ENCODE data around the gene SLC2A1. TPM values are rescaled to one million over a fixed set of nuclear protein-coding genes. Genes with fewer than 3 reads are reported as not detected.

The SLC2A1 gene
- total RNA-seq, 2 experiments from 2014 or later = 158 to 162 TPM

GRCh38 chr1:42876009-42876408 lies 82.7 kb downstream of the SLC2A1 start:
- TF ChIP-seq CTCF (IDR thresholded peaks at IDR 0.05) = no peak
- intact Hi-C loops (cut with micrococcal nuclease) = no loop called here
- ChIA-PET CTCF (interaction anchor here (1.6 kb wide), 1 partner anchor 198 kb away, joined by 3 read pairs; no protein-coding TSS in a partner anchor), POLR2A (no interaction called here)
- no peak overlapping the region for H3K4me3 Mint-ChIP-seq
- H3K27me3 Mint-ChIP-seq = no peaks in the 10 kb centered on the region
- DNase-seq = no peak
- H3K36me3 Mint-ChIP-seq (ENCODE audit: low read depth) = peaks cover 1% of the 10 kb centered on the region
- no peak for ATAC-seq
- H3K9me3 Mint-ChIP-seq = peaks cover 5% of the 10 kb centered on the region
- H3K27ac Mint-ChIP-seq = no peak overlapping the region
- H3K4me1 Mint-ChIP-seq (ENCODE audit: low read depth) = no peaks in the 10 kb centered on the region

Other genes with a start within 250 kb of the SLC2A1 start
- not detected for gene CLDN19, start 218.6 kb downstream of the SLC2A1 start, total RNA-seq
- gene P3H1, start 191.8 kb downstream of the SLC2A1 start, total RNA-seq = 10 to 100 TPM; 34.7 to 34.8 TPM
- 1 to 10 TPM; 4.7 to 5.2 TPM for gene C1orf50, start 191.6 kb downstream of the SLC2A1 start, total RNA-seq
- gene TMEM269, start 173.9 kb downstream of the SLC2A1 start, total RNA-seq = under 1 TPM; 0.22 to 0.32 TPM
- gene ERMAP, start 141.7 kb downstream of the SLC2A1 start, total RNA-seq = 1 to 10 TPM; 3.9 to 4.4 TPM
- 10 to 100 TPM; 12.2 to 14.3 TPM for gene SVBP, start 141.5 kb downstream of the SLC2A1 start, total RNA-seq
- gene ZNF691, start 112.3 kb downstream of the SLC2A1 start, total RNA-seq = 1 to 10 TPM; 6.9 to 7.5 TPM
- 100 to 1,000 TPM; 115 TPM for gene EBNA1BP2, start 213.4 kb upstream of the SLC2A1 start, total RNA-seq
- gene CFAP57, start 213.5 kb upstream of the SLC2A1 start, total RNA-seq = under 1 TPM; 0.18 to 0.23 TPM

Data from activated CD8-positive, alpha-beta T cell treated with anti-CD3 and anti-CD28 coated beads for 36 hours (primary cell).